WTC11 (cell line): ENCODE results near the gene CDK8. TPM values are rescaled to one million over a fixed set of nuclear protein-coding genes. Genes with fewer than 3 reads are reported as not detected.

ENCODE experiments used
- ATAC-seq: fragments of 200-7000 bp; cut with Tn5 transposase; 2 replicates; pipeline ENCODE4 v1.10.0; 2021; ENCODE audit warnings: mild to moderate bottlenecking, moderate library complexity
- CTCF ChIA-PET: fragments of 300-600 bp; sonication (Branson Sonifier 250); formaldehyde crosslinking; loops from one replicate; lab custom pipeline; 2021; ENCODE audit warnings: antibody characterized with exemption; lab: Charles Lee
- POLR2A ChIA-PET: fragments of 350-600 bp; sonication (Branson Sonifier 250); formaldehyde crosslinking; loops from one replicate; lab custom pipeline; 2021; ENCODE audit warnings: antibody characterized with exemption; lab: Charles Lee
- DNase-seq: peaks from one replicate; pipeline ENCODE4 v3.0.0; 2021; ENCODE audit warnings: low spot score
- H3K27ac Mint-ChIP-seq: 2 replicates; pipeline ENCODE4 v1.8.0; 2021; ENCODE audit warnings: mixed read lengths
- H3K27me3 Mint-ChIP-seq: 2 replicates; pipeline ENCODE4 v1.8.0; 2021; ENCODE audit warnings: low read depth, mild to moderate bottlenecking, moderate library complexity, mixed read lengths
- H3K36me3 Mint-ChIP-seq: 2 replicates; pipeline ENCODE4 v1.8.0; 2021; ENCODE audit warnings: mixed read lengths
- H3K4me1 Mint-ChIP-seq: 2 replicates; pipeline ENCODE4 v1.8.0; 2022; ENCODE audit warnings: mixed read lengths
- H3K4me3 Mint-ChIP-seq: 2 replicates; pipeline ENCODE4 v1.8.0; 2021; ENCODE audit warnings: mild to moderate bottlenecking, moderate library complexity, mixed read lengths
- H3K9me3 Mint-ChIP-seq: 2 replicates; pipeline ENCODE4 v1.8.0; 2021; ENCODE audit warnings: mixed read lengths
- ELF4 ChIP-seq: sonication (generic); formaldehyde crosslinking; IDR thresholded peaks from 2 replicates; pipeline ENCODE4 v1.8.1; 2022; ENCODE audit warnings: low read depth, mild to moderate bottlenecking, moderate library complexity, missing genetic modification reagents
- FOXJ3 ChIP-seq: sonication (generic); formaldehyde crosslinking; IDR thresholded peaks from 2 replicates; pipeline ENCODE4 v1.9.0; 2021; ENCODE audit warnings: missing genetic modification reagents, mild to moderate bottlenecking, borderline replicate concordance
- FOXK1 ChIP-seq: sonication (generic); formaldehyde crosslinking; IDR thresholded peaks from 2 replicates; pipeline ENCODE4 v1.8.0; 2022; ENCODE audit warnings: mild to moderate bottlenecking, moderate library complexity, missing genetic modification reagents
- FOXP1 ChIP-seq: sonication (generic); formaldehyde crosslinking; IDR thresholded peaks from 2 replicates; pipeline ENCODE4 v1.8.0; 2022; ENCODE audit warnings: missing genetic modification reagents, mild to moderate bottlenecking, moderate library complexity, borderline replicate concordance
- GABPB1 ChIP-seq: sonication (generic); formaldehyde crosslinking; IDR thresholded peaks from 2 replicates; pipeline ENCODE4 v1.8.1; 2023; ENCODE audit warnings: mild to moderate bottlenecking, missing genetic modification reagents
- IRF2 ChIP-seq: sonication (generic); formaldehyde crosslinking; IDR thresholded peaks from 2 replicates; pipeline ENCODE4 v1.8.0; 2022; ENCODE audit warnings: low read depth, missing genetic modification reagents, borderline replicate concordance
- NFE2L1 ChIP-seq: sonication (generic); formaldehyde crosslinking; IDR thresholded peaks from 2 replicates; pipeline ENCODE4 v1.8.1; 2023; ENCODE audit warnings: missing genetic modification reagents
- NFYB ChIP-seq: sonication (generic); formaldehyde crosslinking; conservative IDR thresholded peaks from 2 replicates; pipeline ENCODE4 v1.8.0; 2022; ENCODE audit warnings: low read depth, missing genetic modification reagents
- RORB ChIP-seq: fragments of 250-450 bp; sonication (Bioruptor Pico); IDR thresholded peaks from 2 replicates; pipeline ENCODE4 v1.9.0; 2021; ENCODE audit warnings: mild to moderate bottlenecking
- SMAD3 ChIP-seq: sonication (generic); formaldehyde crosslinking; IDR thresholded peaks from 2 replicates; pipeline ENCODE4 v1.8.0; 2022; ENCODE audit warnings: missing genetic modification reagents, mild to moderate bottlenecking, borderline replicate concordance
- SOX15 ChIP-seq: fragments of 250-450 bp; sonication (Bioruptor Pico); IDR thresholded peaks from 2 replicates; pipeline ENCODE4 v1.9.0; 2021; ENCODE audit warnings: mild to moderate bottlenecking
- SP1 ChIP-seq: sonication (generic); formaldehyde crosslinking; conservative IDR thresholded peaks from 2 replicates; pipeline ENCODE4 v1.8.1; 2022; ENCODE audit warnings: missing genetic modification reagents
- TEAD1 ChIP-seq: sonication (generic); formaldehyde crosslinking; IDR thresholded peaks from 2 replicates; pipeline ENCODE4 v1.8.0; 2022; ENCODE audit warnings: mild to moderate bottlenecking, missing genetic modification reagents
- TP53 ChIP-seq: sonication (generic); formaldehyde crosslinking; IDR thresholded peaks from 2 replicates; pipeline ENCODE4 v1.8.1; 2023; ENCODE audit warnings: mild to moderate bottlenecking, missing genetic modification reagents
- ZNF121 ChIP-seq: sonication (generic); formaldehyde crosslinking; IDR thresholded peaks from 2 replicates; pipeline ENCODE4 v1.8.0; 2023; ENCODE audit warnings: missing genetic modification reagents
- ZNF138 ChIP-seq: sonication (generic); formaldehyde crosslinking; conservative IDR thresholded peaks from 2 replicates; pipeline ENCODE4 v1.8.1; 2022; ENCODE audit warnings: mild to moderate bottlenecking, moderate library complexity, missing genetic modification reagents
- ZNF219 ChIP-seq: sonication (generic); formaldehyde crosslinking; IDR thresholded peaks from 2 replicates; pipeline ENCODE4 v1.8.0; 2023; ENCODE audit warnings: missing genetic modification reagents, mild to moderate bottlenecking, borderline replicate concordance
- ZNF396 ChIP-seq: fragments of 250-450 bp; sonication (Bioruptor Pico); IDR thresholded peaks from 2 replicates; pipeline ENCODE4 v1.8.0; 2021; ENCODE audit warnings: mild to moderate bottlenecking, moderate library complexity, borderline replicate concordance
- total RNA-seq: library from RNA; stranded (reverse); gene quantifications from 3 replicates; pipeline ENCODE4 v1.2.3, GENCODE V29; 2021
- TF ChIP-seq, protein P1 (sequence below): sonication (generic); formaldehyde crosslinking; IDR thresholded peaks from 2 replicates; pipeline ENCODE4 v1.8.0; 2022; ENCODE audit warnings: mild to moderate bottlenecking, missing genetic modification reagents
- TF ChIP-seq, protein P2 (sequence below): sonication (generic); formaldehyde crosslinking; IDR thresholded peaks from 2 replicates; pipeline ENCODE4 v1.8.0; 2022; ENCODE audit warnings: mild to moderate bottlenecking, missing genetic modification reagents
- TF ChIP-seq, protein P3 (sequence below): fragments of 250-450 bp; sonication (Bioruptor Pico); IDR thresholded peaks from 2 replicates; pipeline ENCODE4 v1.9.0; 2021; ENCODE audit warnings: mild to moderate bottlenecking
- TF ChIP-seq, protein P4 (sequence below): fragments of 200-600 bp; IDR thresholded peaks from 2 replicates; pipeline ENCODE4 v1.8.0; 2022; ENCODE audit warnings: antibody characterized with exemption
- TF ChIP-seq, protein P5 (sequence below): sonication (generic); formaldehyde crosslinking; IDR thresholded peaks from 2 replicates; pipeline ENCODE4 v1.8.1; 2023; ENCODE audit warnings: mild to moderate bottlenecking, missing genetic modification reagents, moderate library complexity

The CDK8 gene
- total RNA-seq, 1 experiment from 2014 or later = 21.4 TPM

DNA sequence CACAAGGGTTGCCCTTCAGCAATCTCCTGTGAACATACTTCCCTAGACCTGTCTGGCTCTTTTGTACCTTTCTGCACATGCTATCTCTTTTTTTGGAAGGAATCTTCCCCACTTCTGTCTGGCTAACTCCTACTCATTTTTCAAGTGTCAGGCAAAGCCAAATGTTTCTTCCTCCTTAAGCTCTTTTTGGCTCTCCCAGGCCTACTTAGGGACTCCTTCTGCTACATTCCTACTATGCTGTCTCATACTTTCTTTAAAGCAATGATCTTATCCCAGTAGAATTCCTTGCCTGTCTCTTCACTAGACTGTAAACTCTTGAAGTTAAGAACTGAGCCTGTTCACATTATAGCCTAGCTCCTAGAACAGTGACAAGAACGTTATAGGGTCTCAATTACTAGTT is 188.6 kb downstream of the CDK8 start:
- Mint-ChIP-seq H3K4me1 (no peaks in the 10 kb centered on the region), H3K36me3 (peaks cover 9% of the 10 kb centered on the region), H3K4me3 (no peak overlapping the region), H3K9me3 (peaks cover 11% of the 10 kb centered on the region), H3K27ac (no peak overlapping the region), H3K27me3 (no peaks in the 10 kb centered on the region; the same call in 1 of the 2 replicates)
- no peak for ATAC-seq
- TF ChIP-seq ZNF121 (CRISPR knock-in tag) = no peak
- no peak for TF ChIP-seq ZNF396
- no peak for TF ChIP-seq ELF4 (CRISPR knock-in tag)
- TF ChIP-seq SP1 = no peak
- TF ChIP-seq FOXP1 (CRISPR knock-in tag) = no peak
- no peak for TF ChIP-seq ZNF219 (CRISPR knock-in tag)
- TF ChIP-seq, protein P1, sequence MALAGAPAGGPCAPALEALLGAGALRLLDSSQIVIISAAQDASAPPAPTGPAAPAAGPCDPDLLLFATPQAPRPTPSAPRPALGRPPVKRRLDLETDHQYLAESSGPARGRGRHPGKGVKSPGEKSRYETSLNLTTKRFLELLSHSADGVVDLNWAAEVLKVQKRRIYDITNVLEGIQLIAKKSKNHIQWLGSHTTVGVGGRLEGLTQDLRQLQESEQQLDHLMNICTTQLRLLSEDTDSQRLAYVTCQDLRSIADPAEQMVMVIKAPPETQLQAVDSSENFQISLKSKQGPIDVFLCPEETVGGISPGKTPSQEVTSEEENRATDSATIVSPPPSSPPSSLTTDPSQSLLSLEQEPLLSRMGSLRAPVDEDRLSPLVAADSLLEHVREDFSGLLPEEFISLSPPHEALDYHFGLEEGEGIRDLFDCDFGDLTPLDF (CRISPR knock-in tag) = no peak
- TF ChIP-seq TEAD1 = no peak
- TF ChIP-seq, protein P2, sequence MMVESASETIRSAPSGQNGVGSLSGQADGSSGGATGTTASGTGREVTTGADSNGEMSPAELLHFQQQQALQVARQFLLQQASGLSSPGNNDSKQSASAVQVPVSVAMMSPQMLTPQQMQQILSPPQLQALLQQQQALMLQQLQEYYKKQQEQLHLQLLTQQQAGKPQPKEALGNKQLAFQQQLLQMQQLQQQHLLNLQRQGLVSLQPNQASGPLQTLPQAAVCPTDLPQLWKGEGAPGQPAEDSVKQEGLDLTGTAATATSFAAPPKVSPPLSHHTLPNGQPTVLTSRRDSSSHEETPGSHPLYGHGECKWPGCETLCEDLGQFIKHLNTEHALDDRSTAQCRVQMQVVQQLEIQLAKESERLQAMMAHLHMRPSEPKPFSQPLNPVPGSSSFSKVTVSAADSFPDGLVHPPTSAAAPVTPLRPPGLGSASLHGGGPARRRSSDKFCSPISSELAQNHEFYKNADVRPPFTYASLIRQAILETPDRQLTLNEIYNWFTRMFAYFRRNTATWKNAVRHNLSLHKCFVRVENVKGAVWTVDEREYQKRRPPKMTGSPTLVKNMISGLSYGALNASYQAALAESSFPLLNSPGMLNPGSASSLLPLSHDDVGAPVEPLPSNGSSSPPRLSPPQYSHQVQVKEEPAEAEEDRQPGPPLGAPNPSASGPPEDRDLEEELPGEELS = no peak
- no peak for TF ChIP-seq TP53 (CRISPR knock-in tag)
- no peak for TF ChIP-seq FOXJ3 (CRISPR knock-in tag)
- TF ChIP-seq, protein P3, sequence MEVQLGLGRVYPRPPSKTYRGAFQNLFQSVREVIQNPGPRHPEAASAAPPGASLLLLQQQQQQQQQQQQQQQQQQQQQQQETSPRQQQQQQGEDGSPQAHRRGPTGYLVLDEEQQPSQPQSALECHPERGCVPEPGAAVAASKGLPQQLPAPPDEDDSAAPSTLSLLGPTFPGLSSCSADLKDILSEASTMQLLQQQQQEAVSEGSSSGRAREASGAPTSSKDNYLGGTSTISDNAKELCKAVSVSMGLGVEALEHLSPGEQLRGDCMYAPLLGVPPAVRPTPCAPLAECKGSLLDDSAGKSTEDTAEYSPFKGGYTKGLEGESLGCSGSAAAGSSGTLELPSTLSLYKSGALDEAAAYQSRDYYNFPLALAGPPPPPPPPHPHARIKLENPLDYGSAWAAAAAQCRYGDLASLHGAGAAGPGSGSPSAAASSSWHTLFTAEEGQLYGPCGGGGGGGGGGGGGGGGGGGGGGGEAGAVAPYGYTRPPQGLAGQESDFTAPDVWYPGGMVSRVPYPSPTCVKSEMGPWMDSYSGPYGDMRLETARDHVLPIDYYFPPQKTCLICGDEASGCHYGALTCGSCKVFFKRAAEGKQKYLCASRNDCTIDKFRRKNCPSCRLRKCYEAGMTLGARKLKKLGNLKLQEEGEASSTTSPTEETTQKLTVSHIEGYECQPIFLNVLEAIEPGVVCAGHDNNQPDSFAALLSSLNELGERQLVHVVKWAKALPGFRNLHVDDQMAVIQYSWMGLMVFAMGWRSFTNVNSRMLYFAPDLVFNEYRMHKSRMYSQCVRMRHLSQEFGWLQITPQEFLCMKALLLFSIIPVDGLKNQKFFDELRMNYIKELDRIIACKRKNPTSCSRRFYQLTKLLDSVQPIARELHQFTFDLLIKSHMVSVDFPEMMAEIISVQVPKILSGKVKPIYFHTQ (CRISPR knock-in tag) = no peak
- TF ChIP-seq, protein P4, sequence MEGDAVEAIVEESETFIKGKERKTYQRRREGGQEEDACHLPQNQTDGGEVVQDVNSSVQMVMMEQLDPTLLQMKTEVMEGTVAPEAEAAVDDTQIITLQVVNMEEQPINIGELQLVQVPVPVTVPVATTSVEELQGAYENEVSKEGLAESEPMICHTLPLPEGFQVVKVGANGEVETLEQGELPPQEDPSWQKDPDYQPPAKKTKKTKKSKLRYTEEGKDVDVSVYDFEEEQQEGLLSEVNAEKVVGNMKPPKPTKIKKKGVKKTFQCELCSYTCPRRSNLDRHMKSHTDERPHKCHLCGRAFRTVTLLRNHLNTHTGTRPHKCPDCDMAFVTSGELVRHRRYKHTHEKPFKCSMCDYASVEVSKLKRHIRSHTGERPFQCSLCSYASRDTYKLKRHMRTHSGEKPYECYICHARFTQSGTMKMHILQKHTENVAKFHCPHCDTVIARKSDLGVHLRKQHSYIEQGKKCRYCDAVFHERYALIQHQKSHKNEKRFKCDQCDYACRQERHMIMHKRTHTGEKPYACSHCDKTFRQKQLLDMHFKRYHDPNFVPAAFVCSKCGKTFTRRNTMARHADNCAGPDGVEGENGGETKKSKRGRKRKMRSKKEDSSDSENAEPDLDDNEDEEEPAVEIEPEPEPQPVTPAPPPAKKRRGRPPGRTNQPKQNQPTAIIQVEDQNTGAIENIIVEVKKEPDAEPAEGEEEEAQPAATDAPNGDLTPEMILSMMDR = no peak
- TF ChIP-seq SMAD3 (CRISPR knock-in tag) = no peak
- no peak for TF ChIP-seq ZNF138 (CRISPR knock-in tag)
- no peak for TF ChIP-seq NFYB (CRISPR knock-in tag)
- TF ChIP-seq SOX15 (CRISPR knock-in tag) = no peak
- DNase-seq = no peak
- POLR2A ChIA-PET = no interaction called here
- CTCF ChIA-PET = interaction anchor here (4.6 kb wide), 1 partner anchor 256 kb away, joined by 38 read pairs; no protein-coding TSS in a partner anchor

DNA sequence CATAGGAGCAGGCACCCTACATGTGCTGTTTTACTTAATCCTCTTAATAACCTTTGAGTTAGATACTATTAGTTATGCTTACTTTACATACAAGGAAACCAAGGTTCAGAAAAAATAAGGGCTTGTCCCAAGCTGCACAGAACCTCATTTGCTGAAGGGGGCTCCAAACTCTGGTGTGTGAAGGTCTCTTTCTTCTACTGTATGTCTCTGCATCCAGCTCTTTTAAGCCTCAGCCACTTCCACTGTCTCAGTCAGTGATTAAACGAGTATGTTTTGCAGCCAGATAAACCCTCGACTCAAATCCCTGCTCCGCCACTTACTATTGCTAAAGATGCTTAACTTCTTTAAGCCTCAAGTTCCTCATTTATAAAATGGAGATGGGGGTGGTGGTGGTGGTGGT is 191.2 kb downstream of the CDK8 start:
- Mint-ChIP-seq H3K36me3 (no peaks in the 10 kb centered on the region), H3K27ac (no peak overlapping the region), H3K27me3 (no peaks in the 10 kb centered on the region), H3K9me3 (peaks cover 3% of the 10 kb centered on the region; the same call in 1 of the 2 replicates), H3K4me1 (no peaks in the 10 kb centered on the region), H3K4me3 (no peak overlapping the region)
- TF ChIP-seq IRF2 (CRISPR knock-in tag) (no peak), ZNF396 (no peak), RORB (CRISPR knock-in tag) (no peak), FOXK1 (no peak), NFE2L1 (no peak), GABPB1 (CRISPR knock-in tag) (no peak), ZNF219 (CRISPR knock-in tag) (no peak), ZNF121 (CRISPR knock-in tag) (no peak)
- TF ChIP-seq, protein P3 (CRISPR knock-in tag) = no peak
- TF ChIP-seq, protein P2 = no peak
- TF ChIP-seq, protein P5, sequence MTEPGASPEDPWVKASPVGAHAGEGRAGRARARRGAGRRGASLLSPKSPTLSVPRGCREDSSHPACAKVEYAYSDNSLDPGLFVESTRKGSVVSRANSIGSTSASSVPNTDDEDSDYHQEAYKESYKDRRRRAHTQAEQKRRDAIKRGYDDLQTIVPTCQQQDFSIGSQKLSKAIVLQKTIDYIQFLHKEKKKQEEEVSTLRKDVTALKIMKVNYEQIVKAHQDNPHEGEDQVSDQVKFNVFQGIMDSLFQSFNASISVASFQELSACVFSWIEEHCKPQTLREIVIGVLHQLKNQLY (CRISPR knock-in tag) = no peak
- DNase-seq (no peak), ATAC-seq (peak; percentile 63)
- ChIA-PET CTCF (interaction anchor here (0.6 to 4.6 kb wide), 6 partner anchors 30 to 485 kb away, joined by 3 to 38 read pairs (median 9); no protein-coding TSS in a partner anchor), POLR2A (no interaction called here)
